NOMO-1 treated with DMSO at 0.1 percent for 48 hours (cell line): ENCODE data around the gene SERGEF.

Experiments
- DNase-seq: peaks from one replicate; lab custom pipeline; 2025; ENCODE audit not compliant: unreplicated experiment; lab: John Stamatoyannopoulos, UW

SERGEF gene

GRCh38 chr11:17774232-17775034 lies 238.4 kb downstream of the SERGEF start:
- no peak for DNase-seq

- DNase-seq: no peak
These were observed 239.2 kb downstream of the SERGEF start for GRCh38 chr11:17773674-17774073.

- no peak for DNase-seq
These were observed 239.9 kb downstream of the SERGEF start for GRCh38 chr11:17772704-17773600.

GRCh38 chr11:17771841-17772401 lies 240.9 kb downstream of the SERGEF start:
- no peak for DNase-seq

GRCh38 chr11:17771415-17771814 lies 241.4 kb downstream of the SERGEF start:
- no peak for DNase-seq

GRCh38 chr11:17770917-17771316 lies 241.9 kb downstream of the SERGEF start:
- no peak for DNase-seq

GRCh38 chr11:17770048-17770652 lies 242.7 kb downstream of the SERGEF start:
- DNase-seq: no peak

GRCh38 chr11:17769218-17769617 lies 243.6 kb downstream of the SERGEF start:
- no peak for DNase-seq

- DNase-seq: no peak
These were observed 244.3 kb downstream of the SERGEF start for GRCh38 chr11:17768547-17768946.

GRCh38 chr11:17767914-17768313 lies 244.9 kb downstream of the SERGEF start:
- DNase-seq: no peak

- DNase-seq: no peak
These were observed 245.5 kb downstream of the SERGEF start for GRCh38 chr11:17767301-17767885.

GRCh38 chr11:17766590-17766989 lies 246.3 kb downstream of the SERGEF start:
- no peak for DNase-seq

GRCh38 chr11:17766073-17766359 lies 246.8 kb downstream of the SERGEF start:
- no peak for DNase-seq

GRCh38 chr11:17765356-17766072 lies 247.3 kb downstream of the SERGEF start:
- no peak for DNase-seq

- DNase-seq: no peak
These were observed 248.2 kb downstream of the SERGEF start for GRCh38 chr11:17764446-17765218.

GRCh38 chr11:17763703-17764102 lies 249.1 kb downstream of the SERGEF start:
- no peak for DNase-seq

- no peak for DNase-seq
These were observed 249.6 kb downstream of the SERGEF start for GRCh38 chr11:17763244-17763643.

- no peak for DNase-seq
These were observed 250.4 kb downstream of the SERGEF start for GRCh38 chr11:17762309-17762974.
